H9 (cell line): Measurements from ENCODE around the gene CFAP46. TPM values are rescaled to one million over a fixed set of nuclear protein-coding genes. Genes with fewer than 3 reads are reported as not detected.

Experiments
- DNase-seq: peaks from one replicate; pipeline ENCODE4 v3.0.0-alpha.2; 2017
- H2AFZ ChIP-seq: one replicate; pipeline ENCODE4 v1.6.1; 2013; ENCODE audit warnings: mild to moderate bottlenecking, low read length, control low read depth, moderate library complexity
- H2AK5ac ChIP-seq: 2 replicates; pipeline ENCODE4 v1.6.1; 2013; ENCODE audit warnings: low read length, control low read depth, mixed read lengths; ENCODE audit not compliant: insufficient read length
- H2BK120ac ChIP-seq: one replicate; pipeline ENCODE4 v1.6.1; 2013; ENCODE audit warnings: low read depth, mild to moderate bottlenecking, low read length, control low read depth, inconsistent platforms; ENCODE audit not compliant: poor library complexity, severe bottlenecking
- H2BK12ac ChIP-seq: 2 replicates; pipeline ENCODE4 v1.6.1; 2013; ENCODE audit warnings: low read length, control low read depth, mixed read lengths, low read depth; ENCODE audit not compliant: insufficient read length
- H2BK15ac ChIP-seq: 2 replicates; pipeline ENCODE4 v1.6.1; 2013; ENCODE audit warnings: low read depth, low read length, control low read depth
- H2BK20ac ChIP-seq: one replicate; pipeline ENCODE4 v1.6.1; 2013; ENCODE audit warnings: low read depth, mild to moderate bottlenecking, low read length, control low read depth, inconsistent platforms; ENCODE audit not compliant: poor library complexity, severe bottlenecking
- H2BK5ac ChIP-seq: 2 replicates; pipeline ENCODE4 v1.6.1; 2013; ENCODE audit warnings: low read length, control low read depth, mixed read lengths; ENCODE audit not compliant: insufficient read length
- H3K14ac ChIP-seq: 2 replicates; pipeline ENCODE4 v1.6.1; 2013; ENCODE audit warnings: low read length, control low read depth; ENCODE audit not compliant: insufficient read depth
- H3K18ac ChIP-seq: 2 replicates; pipeline ENCODE4 v1.6.1; 2013; ENCODE audit warnings: low read depth, mild to moderate bottlenecking, mixed read lengths, low read length, control low read depth; ENCODE audit not compliant: insufficient read length
- H3K23ac ChIP-seq: 2 replicates; pipeline ENCODE4 v1.6.1; 2013; ENCODE audit warnings: low read length, control low read depth, mixed read lengths, low read depth; ENCODE audit not compliant: insufficient read length
- H3K23me2 ChIP-seq: 2 replicates; pipeline ENCODE4 v1.6.1; 2013; ENCODE audit warnings: low read depth, mild to moderate bottlenecking, mixed read lengths, low read length, control low read depth; ENCODE audit not compliant: insufficient read length, poor library complexity, severe bottlenecking
- H3K27ac ChIP-seq: 2 replicates; pipeline ENCODE4 v1.5.1; 2013; ENCODE audit warnings: low read length, control low read depth, mixed read lengths, low read depth; ENCODE audit not compliant: insufficient read length
- H3K27me3 ChIP-seq: 2 replicates; pipeline ENCODE4 v1.6.1; 2013; ENCODE audit warnings: low read length, control low read depth, inconsistent platforms; ENCODE audit not compliant: insufficient read depth
- H3K4ac ChIP-seq: 2 replicates; pipeline ENCODE4 v1.6.1; 2013; ENCODE audit warnings: low read depth, mild to moderate bottlenecking, control low read depth, inconsistent platforms, low read length, moderate library complexity
- H3K4me1 ChIP-seq: 2 replicates; pipeline ENCODE4 v1.6.1; 2013; ENCODE audit warnings: low read length, control low read depth, inconsistent platforms; ENCODE audit not compliant: insufficient read depth
- H3K4me2 ChIP-seq: 2 replicates; pipeline ENCODE4 v1.6.1; 2013; ENCODE audit warnings: low read length, control low read depth, mixed read lengths; ENCODE audit not compliant: insufficient read length, insufficient read depth
- H3K56ac ChIP-seq: 2 replicates; pipeline ENCODE4 v1.6.1; 2013; ENCODE audit warnings: low read depth, mild to moderate bottlenecking, mixed read lengths, low read length, control low read depth; ENCODE audit not compliant: insufficient read length
- H3K79me1 ChIP-seq: 2 replicates; pipeline ENCODE4 v1.6.1; 2013; ENCODE audit warnings: low read depth, mild to moderate bottlenecking, moderate library complexity, low read length, control low read depth, inconsistent platforms; ENCODE audit not compliant: insufficient read depth, poor library complexity, severe bottlenecking
- H3K79me2 ChIP-seq: 2 replicates; pipeline ENCODE4 v1.6.1; 2013; ENCODE audit warnings: low read length, control low read depth, inconsistent platforms; ENCODE audit not compliant: insufficient read depth
- H3K9ac ChIP-seq: 2 replicates; pipeline ENCODE4 v1.6.1; 2013; ENCODE audit warnings: low read length, control low read depth, mixed read lengths; ENCODE audit not compliant: insufficient read length; ENCODE audit errors: extremely low read depth
- H3K9me3 ChIP-seq: one replicate; pipeline ENCODE4 v1.6.1; 2013; ENCODE audit warnings: low read depth, low read length, inconsistent platforms; ENCODE audit not compliant: control insufficient read depth
- H3T11ph ChIP-seq: one replicate; pipeline ENCODE4 v1.6.1; 2013; ENCODE audit warnings: mild to moderate bottlenecking, low read length, control low read depth, inconsistent platforms
- H4K20me1 ChIP-seq: one replicate; pipeline ENCODE4 v1.6.1; 2013; ENCODE audit not compliant: control insufficient read depth, insufficient read length, insufficient read depth
- H4K5ac ChIP-seq: 2 replicates; pipeline ENCODE4 v1.6.1; 2013; ENCODE audit warnings: low read depth, mild to moderate bottlenecking, mixed read lengths, low read length, control low read depth; ENCODE audit not compliant: insufficient read length
- H4K8ac ChIP-seq: replicated peaks from 2 replicates; pipeline ENCODE4 v1.6.1; 2013; ENCODE audit warnings: low read length, control low read depth, mixed read lengths, low read depth; ENCODE audit not compliant: insufficient read length
- H4K91ac ChIP-seq: 2 replicates; pipeline ENCODE4 v1.6.1; 2013; ENCODE audit warnings: low read depth, mild to moderate bottlenecking, moderate library complexity, mixed read lengths, low read length, control low read depth; ENCODE audit not compliant: insufficient read length
- H3K27ac Mint-ChIP-seq, 3 experiments: 2 replicates in 2 of 3; 3 replicates in 1 of 3; pipeline ENCODE4 v1.8.0; 2020 to 2021; ENCODE audit warnings: mixed read lengths in 3 of 3, mild to moderate bottlenecking in 1 of 3, moderate library complexity in 1 of 3
- H3K27me3 Mint-ChIP-seq: 2 replicates; pipeline ENCODE4 v1.8.0; 2021; ENCODE audit warnings: low read depth, mild to moderate bottlenecking, moderate library complexity, mixed read lengths
- H3K36me3 Mint-ChIP-seq, 3 experiments: 2 replicates in 2 of 3; 3 replicates in 1 of 3; pipeline ENCODE4 v1.8.0; 2020 to 2021; ENCODE audit warnings: low read depth in 3 of 3, mixed read lengths in 3 of 3; ENCODE audit not compliant: insufficient read depth in 1 of 3
- H3K4me1 Mint-ChIP-seq, 2 experiments: 2 replicates each; pipeline ENCODE4 v1.8.0; 2020; ENCODE audit warnings: mixed read lengths in 2 of 2
- H3K4me3 Mint-ChIP-seq, 2 experiments: 2 replicates in 1 of 2; 3 replicates in 1 of 2; pipeline ENCODE4 v1.8.0; 2020 to 2021; ENCODE audit warnings: mild to moderate bottlenecking in 2 of 2, mixed read lengths in 2 of 2, moderate library complexity in 1 of 2
- H3K9me3 Mint-ChIP-seq, 2 experiments: 2 replicates in 1 of 2; 3 replicates in 1 of 2; pipeline ENCODE4 v1.8.0; 2020; ENCODE audit warnings: mild to moderate bottlenecking in 2 of 2, mixed read lengths in 2 of 2, moderate library complexity in 1 of 2
- CTCF ChIP-seq: fragments of 200-600 bp; sonication (generic); conservative IDR thresholded peaks from 3 replicates; pipeline ENCODE4 v1.8.0; 2021; ENCODE audit warnings: antibody characterized with exemption, mild to moderate bottlenecking
- WGBS: extraction: QIAGEN DNeasy Blood & Tissue Kit; methylation state at CpG from one replicate; pipeline ENCODE4 v1.1.7; 2013; ENCODE audit warnings: missing lambda C conversion rate, low lambda C conversion rate, mixed read lengths; ENCODE audit not compliant: insufficient read length; ENCODE audit errors: extremely low coverage; 5-methylcytosine and 5-hydroxymethylcytosine counted together
- total RNA-seq: library from RNA; stranded (reverse); gene quantifications from 2 replicates; pipeline ENCODE4 v1.2.1, GENCODE V29; 2021

CFAP46 gene
- total RNA-seq, 1 experiment from 2014 or later = 3.1 TPM

GRCh38 chr10:132814469-132814856, 127.9 kb downstream of the CFAP46 start:
- H3K18ac ChIP-seq = no peak overlapping the region
- H3K9me3 Mint-ChIP-seq = peaks cover 3 to 7% of the 10 kb centered on the region in 2 experiments; a peak in 3 of 5 replicates

More at GRCh38 chr10:132814469-132814856, 127.9 kb downstream of the CFAP46 start:
- no CpG with 5 or more reads among the region's 16 CpGs for WGBS
- H4K8ac ChIP-seq = no peak overlapping the region
- H4K91ac ChIP-seq = no peak overlapping the region
- DNase-seq = no peak
- no peak overlapping the region for H2BK120ac ChIP-seq
- no peak overlapping the region for H2AFZ ChIP-seq
- H3K27ac ChIP-seq = no peak overlapping the region
- no peak overlapping the region for H3T11ph ChIP-seq
- no peak overlapping the region for H3K9ac ChIP-seq
- no peak overlapping the region for H2BK20ac ChIP-seq
- H3K79me2 ChIP-seq = no peaks in the 10 kb centered on the region
- H2AK5ac ChIP-seq = no peak overlapping the region
- H3K23ac ChIP-seq = no peak overlapping the region
- no peaks in the 10 kb centered on the region for H3K27me3 ChIP-seq
- no peak overlapping the region for H3K4me3 Mint-ChIP-seq
- no peaks in the 10 kb centered on the region for H3K23me2 ChIP-seq
- no peak overlapping the region for H2BK15ac ChIP-seq
- no peaks in the 10 kb centered on the region for H3K79me1 ChIP-seq
- no peaks in the 10 kb centered on the region for H3K4me1 Mint-ChIP-seq
- H4K20me1 ChIP-seq = no peaks in the 10 kb centered on the region
- H3K4me1 ChIP-seq = no peaks in the 10 kb centered on the region
- no peaks in the 10 kb centered on the region; a peak in 1 of 7 replicates for H3K36me3 Mint-ChIP-seq
- no peak overlapping the region for H3K27ac Mint-ChIP-seq
- no peak overlapping the region for H2BK12ac ChIP-seq
- no peak overlapping the region for H3K4ac ChIP-seq
- H3K14ac ChIP-seq = no peak overlapping the region
- no peak overlapping the region for H3K4me2 ChIP-seq
- no peaks in the 10 kb centered on the region for H3K9me3 ChIP-seq
- no peak for TF ChIP-seq CTCF
- no peak overlapping the region for H3K56ac ChIP-seq
- H3K27me3 Mint-ChIP-seq = peaks cover 6% of the 10 kb centered on the region
- H2BK5ac ChIP-seq = no peak overlapping the region
- H4K5ac ChIP-seq = no peak overlapping the region
